Stimulated activated effector memory CD8-positive, alpha-beta T cell treated with anti-CD3 and anti-CD28 coated beads, Interleukin-12 subunit alpha, Interleukin-12 subunit beta, amount 100 ng/mL, for 72 hours (primary cell): ENCODE measurements around the gene DMD.

ENCODE experiments used
- ATAC-seq: fragments of 150-1000 bp; cut with Tn5 transposase; 2 replicates; pipeline ENCODE4 v1.10.0; 2021
- DNase-seq, 2 donors: peaks; one replicate each; pipeline ENCODE4 v3.0.0; 2021 to 2022; ENCODE audit warnings: low spot score in 2 of 2
- H3K27ac Mint-ChIP-seq: one replicate; pipeline ENCODE4 v1.8.0; 2022; ENCODE audit warnings: mild to moderate bottlenecking, mixed read lengths
- H3K36me3 Mint-ChIP-seq: one replicate; pipeline ENCODE4 v1.8.0; 2022; ENCODE audit warnings: mild to moderate bottlenecking, mixed read lengths
- H3K4me1 Mint-ChIP-seq: one replicate; pipeline ENCODE4 v1.8.0; 2022; ENCODE audit warnings: mixed read lengths
- H3K4me3 Mint-ChIP-seq: one replicate; pipeline ENCODE4 v1.8.0; 2022; ENCODE audit warnings: mild to moderate bottlenecking, mixed read lengths
- H3K9me3 Mint-ChIP-seq: one replicate; pipeline ENCODE4 v1.8.0; 2022; ENCODE audit warnings: mixed read lengths

DMD gene

DNA sequence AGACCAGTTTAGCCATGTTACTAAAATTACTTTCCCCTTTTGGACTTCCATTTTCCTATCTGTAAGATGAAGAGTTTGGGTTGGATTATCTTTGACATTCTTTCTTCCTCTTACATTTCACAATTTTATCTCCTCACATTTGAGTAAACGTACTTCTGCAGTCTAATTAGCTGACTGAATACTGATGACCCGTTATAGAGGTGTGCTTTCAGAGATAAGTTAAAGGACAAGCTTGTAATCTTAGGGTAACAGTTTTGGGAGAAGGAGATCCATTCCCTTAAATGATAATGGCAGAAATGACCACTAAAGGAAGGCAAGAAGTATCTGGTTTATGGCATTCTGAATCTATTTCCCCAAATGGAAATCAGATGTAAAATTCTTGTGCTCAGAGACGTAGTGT is 1916.9 kb downstream of the DMD start:
- H3K27ac Mint-ChIP-seq: no peak overlapping the region
- DNase-seq: no peak
- no peak overlapping the region for H3K4me3 Mint-ChIP-seq
- no peaks in the 10 kb centered on the region for H3K36me3 Mint-ChIP-seq
- H3K4me1 Mint-ChIP-seq: no peaks in the 10 kb centered on the region
- no peaks in the 10 kb centered on the region for H3K9me3 Mint-ChIP-seq
- no peak for ATAC-seq

DNA sequence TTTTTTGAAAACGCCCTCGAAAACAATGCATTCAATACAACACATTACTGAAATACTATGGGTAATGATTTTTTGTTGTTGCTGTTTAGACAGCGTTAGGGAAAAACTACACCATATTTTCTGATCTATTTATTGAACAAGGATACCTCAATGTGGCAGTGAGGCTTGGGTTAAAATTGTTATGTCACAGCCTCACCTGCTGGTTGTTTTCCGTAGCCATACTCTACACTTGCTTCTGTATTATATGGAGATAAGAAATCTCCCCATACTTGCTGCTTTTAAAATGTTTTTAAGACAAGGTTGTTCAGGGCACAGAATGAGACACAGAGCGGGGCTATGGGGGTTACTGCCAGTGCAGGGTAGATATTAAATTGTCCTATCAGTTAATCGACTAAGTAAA is 1917.9 kb downstream of the DMD start:
- no peaks in the 10 kb centered on the region for H3K9me3 Mint-ChIP-seq
- ATAC-seq (no peak), DNase-seq (no peak)

DNA sequence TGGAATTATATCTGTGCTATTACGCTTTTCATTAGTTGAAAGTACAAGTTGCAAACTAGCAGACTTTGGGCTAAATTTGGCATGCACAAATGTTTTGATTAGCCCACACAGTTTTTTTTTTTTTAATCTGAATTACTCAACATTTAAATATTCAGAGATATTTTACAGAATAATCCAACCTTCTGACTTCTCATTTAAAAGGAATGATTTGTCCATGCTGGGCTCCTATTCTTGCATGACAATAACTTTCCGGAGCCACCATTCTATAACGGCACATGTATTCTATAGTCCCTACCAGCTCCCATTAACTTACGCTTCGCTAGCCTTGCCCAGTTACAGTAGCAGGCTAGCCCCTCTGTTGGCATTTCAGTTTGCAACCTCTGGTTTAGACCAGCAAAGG is 1920.2 kb downstream of the DMD start:
- ATAC-seq (no peak), DNase-seq (no peak)
- no peaks in the 10 kb centered on the region for H3K36me3 Mint-ChIP-seq
- H3K27ac Mint-ChIP-seq: no peak overlapping the region
- H3K4me1 Mint-ChIP-seq: no peaks in the 10 kb centered on the region
- peaks cover 2% of the 10 kb centered on the region for H3K9me3 Mint-ChIP-seq
- no peak overlapping the region for H3K4me3 Mint-ChIP-seq

More for the DNA sequence above, 1917.9 kb downstream of the DMD start:
- Mint-ChIP-seq H3K4me1 (no peaks in the 10 kb centered on the region), H3K4me3 (no peak overlapping the region), H3K36me3 (no peaks in the 10 kb centered on the region), H3K27ac (no peak overlapping the region)

DNA sequence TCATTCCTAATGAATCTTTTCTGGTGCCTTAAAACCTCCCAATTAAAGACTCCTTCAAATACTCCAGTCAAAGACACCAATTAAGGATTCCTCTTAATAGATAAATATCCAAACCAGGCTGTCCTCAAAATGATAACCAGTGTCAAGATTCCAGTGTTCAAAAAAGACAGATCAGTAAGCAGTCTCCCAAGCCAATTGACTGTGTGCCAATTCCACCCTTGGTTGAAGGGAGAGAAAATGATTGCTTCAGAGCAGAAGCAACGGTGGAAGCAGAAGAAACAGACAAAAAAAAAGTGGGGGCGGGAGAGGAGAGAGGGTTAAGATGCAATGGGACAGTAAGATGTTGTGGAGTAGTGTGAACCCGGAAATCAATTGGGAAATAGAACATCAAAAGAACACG is 1923.5 kb downstream of the DMD start:
- DNase-seq: no peak
- no peaks in the 10 kb centered on the region for H3K4me1 Mint-ChIP-seq
- ATAC-seq: no peak
- no peak overlapping the region for H3K4me3 Mint-ChIP-seq
- H3K27ac Mint-ChIP-seq: no peak overlapping the region
- H3K9me3 Mint-ChIP-seq: peaks cover 2% of the 10 kb centered on the region
- H3K36me3 Mint-ChIP-seq: no peaks in the 10 kb centered on the region

DNA sequence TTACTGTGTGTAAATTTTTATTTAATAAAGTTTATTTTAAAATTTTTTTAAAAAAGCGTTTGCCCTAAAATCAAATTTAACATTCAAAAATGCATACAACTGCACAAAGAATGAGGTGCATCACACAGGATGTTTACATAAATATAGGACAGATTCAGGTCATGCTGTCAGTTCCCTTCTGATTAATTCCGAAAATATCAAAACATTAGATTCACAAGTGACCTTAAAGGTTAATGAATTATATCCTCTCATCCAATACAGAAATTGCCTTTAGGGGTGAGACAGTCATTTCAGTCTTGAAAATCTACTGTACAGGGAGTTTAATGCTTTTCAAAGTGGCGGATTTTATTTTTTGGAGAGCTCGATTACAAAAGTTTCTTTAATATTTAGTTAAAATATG is 1930.8 kb downstream of the DMD start:
- no peaks in the 10 kb centered on the region for H3K9me3 Mint-ChIP-seq
- no peak for ATAC-seq
- H3K27ac Mint-ChIP-seq: no peak overlapping the region
- H3K36me3 Mint-ChIP-seq: no peaks in the 10 kb centered on the region
- no peaks in the 10 kb centered on the region for H3K4me1 Mint-ChIP-seq
- H3K4me3 Mint-ChIP-seq: no peak overlapping the region
- DNase-seq: no peak

DNA sequence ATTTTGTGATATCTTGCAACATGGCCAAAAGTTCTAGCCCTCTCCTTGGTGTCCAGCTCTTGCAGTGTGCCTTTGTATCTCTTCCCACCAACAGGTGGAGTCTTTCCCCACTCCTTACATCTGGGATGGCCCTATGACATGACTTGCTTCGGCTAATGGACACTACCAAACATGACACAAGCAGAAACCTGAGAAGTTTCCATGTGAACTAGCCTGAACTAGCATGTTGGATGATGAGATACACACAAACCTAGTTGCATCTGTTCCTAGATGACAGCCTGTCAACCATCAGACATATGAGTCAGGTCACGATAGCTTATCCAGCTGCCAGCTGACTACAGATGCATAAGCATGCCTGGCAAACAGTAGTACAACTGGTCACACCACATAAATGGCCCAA is 1932.0 kb downstream of the DMD start:
- H3K4me1 Mint-ChIP-seq: no peaks in the 10 kb centered on the region
- DNase-seq (no peak), ATAC-seq (no peak)
- no peak overlapping the region for H3K4me3 Mint-ChIP-seq
- no peaks in the 10 kb centered on the region for H3K9me3 Mint-ChIP-seq
- H3K27ac Mint-ChIP-seq: no peak overlapping the region
- no peaks in the 10 kb centered on the region for H3K36me3 Mint-ChIP-seq

DNA sequence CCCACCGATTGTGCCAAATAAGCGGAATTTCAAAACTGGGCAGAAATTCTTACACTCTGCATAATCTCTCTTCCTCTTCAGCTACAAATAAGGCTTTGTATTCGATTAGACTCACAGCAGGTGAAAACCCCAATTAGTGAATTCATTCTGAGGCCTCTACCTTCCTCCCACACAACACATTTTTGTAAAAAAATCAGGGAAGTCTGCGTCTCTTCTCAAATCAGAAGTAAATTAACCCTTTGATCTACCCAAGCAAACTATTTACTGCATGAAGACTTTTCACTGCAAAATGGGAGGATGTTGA is 1938.9 kb downstream of the DMD start:
- H3K36me3 Mint-ChIP-seq: no peaks in the 10 kb centered on the region
- H3K27ac Mint-ChIP-seq: no peak overlapping the region
- no peaks in the 10 kb centered on the region for H3K4me1 Mint-ChIP-seq
- ATAC-seq (no peak), DNase-seq (no peak)
- peaks cover 3% of the 10 kb centered on the region for H3K9me3 Mint-ChIP-seq
- H3K4me3 Mint-ChIP-seq: no peak overlapping the region

DNA sequence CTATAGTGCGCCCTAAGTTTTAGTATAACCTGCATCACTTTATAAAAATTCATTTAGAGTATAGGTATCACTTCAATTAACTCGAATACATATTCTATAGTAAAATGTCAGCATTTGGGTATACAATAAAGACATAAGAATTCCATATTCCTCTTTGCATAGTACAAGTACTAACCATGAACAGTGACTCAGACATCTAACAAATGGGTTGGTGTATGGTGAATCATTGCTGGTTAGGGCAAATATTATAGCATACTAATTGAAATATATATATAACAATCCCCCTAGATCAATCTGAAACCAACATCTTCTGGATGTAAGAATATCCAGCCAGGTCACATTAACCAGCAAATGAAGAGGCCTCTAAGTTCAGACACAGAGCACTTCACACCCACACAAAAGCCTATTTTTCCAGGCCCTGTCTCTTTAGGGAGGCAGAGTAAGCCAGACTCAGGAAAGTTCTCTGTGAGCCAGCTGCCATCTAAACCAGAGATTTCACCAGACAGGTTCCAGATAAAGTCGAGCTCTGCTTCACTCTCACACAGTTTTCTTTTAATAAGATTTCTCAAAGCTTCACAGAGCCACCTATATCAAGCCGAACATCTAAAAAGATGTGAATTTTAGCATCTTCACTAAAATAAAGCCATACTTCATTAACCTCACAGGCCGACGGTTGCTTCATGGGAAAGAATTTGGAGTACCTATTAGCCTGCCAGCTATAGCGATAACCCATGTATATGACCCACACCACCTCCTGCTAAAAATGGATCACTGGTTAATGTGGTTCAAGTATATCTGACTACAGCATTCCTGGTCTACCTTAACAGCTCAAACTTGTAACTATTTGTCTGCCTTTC is 1939.5 kb downstream of the DMD start:
- Mint-ChIP-seq H3K4me3 (no peak overlapping the region), H3K9me3 (peaks cover 3% of the 10 kb centered on the region), H3K27ac (no peak overlapping the region), H3K4me1 (no peaks in the 10 kb centered on the region), H3K36me3 (no peaks in the 10 kb centered on the region)
- ATAC-seq (no peak), DNase-seq (no peak)

DNA sequence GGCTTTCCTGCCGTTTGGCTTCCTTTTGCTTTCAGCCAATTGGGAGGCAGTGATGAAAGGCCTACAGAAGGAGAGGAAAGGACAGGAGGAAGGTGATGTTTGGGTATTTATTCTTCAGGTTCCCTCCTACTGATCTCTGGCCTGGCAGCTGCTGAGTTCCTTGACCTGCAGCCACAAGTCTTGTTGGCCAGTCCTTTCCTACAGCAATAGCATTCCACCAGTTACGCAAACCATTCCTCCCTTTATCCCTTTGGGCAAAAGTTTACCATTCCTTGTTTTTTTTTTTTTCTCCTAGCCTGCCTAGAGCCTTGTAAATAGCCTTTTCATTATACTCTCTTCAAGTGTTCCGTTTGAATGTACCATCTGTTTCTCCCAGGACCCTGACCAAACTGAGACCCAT is 1941.4 kb downstream of the DMD start:
- no peak for DNase-seq
- peaks cover 3% of the 10 kb centered on the region for H3K9me3 Mint-ChIP-seq
- no peak overlapping the region for H3K27ac Mint-ChIP-seq
- no peak overlapping the region for H3K4me3 Mint-ChIP-seq
- ATAC-seq: no peak
- H3K4me1 Mint-ChIP-seq: no peaks in the 10 kb centered on the region
- H3K36me3 Mint-ChIP-seq: no peaks in the 10 kb centered on the region

DNA sequence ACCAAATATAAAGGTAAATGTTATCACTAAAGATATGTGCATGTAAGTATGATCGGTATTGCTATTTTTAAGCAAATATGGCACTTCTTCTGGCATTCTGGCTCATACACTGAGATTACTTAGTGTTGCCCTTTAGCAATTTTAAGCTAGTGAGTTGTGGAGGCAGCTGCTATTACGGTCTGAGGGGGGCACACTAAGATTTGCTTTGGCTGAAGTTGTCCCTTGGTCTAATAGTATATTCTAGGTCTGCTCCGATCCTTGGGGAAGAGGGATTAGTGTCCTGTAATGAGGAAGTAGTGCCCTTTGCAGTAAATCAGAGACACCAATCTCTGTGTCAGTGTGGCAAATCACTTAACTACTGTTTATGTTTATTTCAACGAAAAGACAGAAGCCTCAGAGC is 1943.0 kb downstream of the DMD start:
- DNase-seq (no peak), ATAC-seq (no peak)
- H3K9me3 Mint-ChIP-seq: peaks cover 3% of the 10 kb centered on the region
- H3K36me3 Mint-ChIP-seq: no peaks in the 10 kb centered on the region
- no peaks in the 10 kb centered on the region for H3K4me1 Mint-ChIP-seq
- no peak overlapping the region for H3K4me3 Mint-ChIP-seq
- H3K27ac Mint-ChIP-seq: no peak overlapping the region

DNA sequence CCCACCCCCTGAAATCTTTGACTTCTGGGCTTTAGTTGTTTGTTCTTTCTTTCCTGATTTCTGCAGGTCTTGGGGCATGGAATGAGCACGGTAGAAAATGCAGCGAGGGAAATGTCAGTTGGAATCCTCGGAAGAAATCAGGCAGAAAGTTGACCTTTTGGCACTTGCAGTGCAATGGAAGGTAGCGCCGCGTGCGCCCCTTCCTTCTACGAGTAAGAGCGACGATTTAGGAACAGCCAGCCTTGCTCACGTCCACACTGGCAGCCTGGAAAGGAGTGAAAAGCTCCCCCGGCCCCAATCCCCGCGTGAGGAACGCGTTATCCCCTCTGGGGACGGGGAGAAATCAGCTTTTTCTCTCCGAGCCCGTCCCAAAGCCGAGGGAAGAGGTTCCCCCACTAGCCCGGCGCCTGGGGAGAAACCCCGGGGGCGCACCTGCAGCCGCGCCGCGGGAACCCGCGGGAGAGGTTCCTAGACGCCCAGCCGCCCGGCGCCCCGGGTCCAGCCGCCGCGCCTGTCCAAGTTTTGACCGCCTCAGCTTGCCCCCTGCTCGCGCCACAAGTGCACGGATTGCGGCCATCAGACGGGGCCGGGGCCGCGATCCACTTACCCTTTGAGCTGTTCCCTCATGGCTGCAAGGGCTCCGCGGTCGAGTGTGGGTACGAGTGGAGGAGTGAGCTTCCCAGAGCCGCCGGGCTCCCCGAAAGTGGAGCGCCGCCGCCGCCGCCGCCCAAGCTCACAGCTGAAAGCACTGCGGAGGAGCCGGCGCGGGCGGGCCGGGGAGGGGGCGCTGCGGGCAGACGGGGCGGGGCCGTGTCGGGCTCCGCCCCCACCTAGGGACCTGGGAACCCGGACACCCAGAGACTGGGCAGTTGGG is 1944.9 kb downstream of the DMD start:
- Mint-ChIP-seq H3K4me1 (no peaks in the 10 kb centered on the region), H3K36me3 (no peaks in the 10 kb centered on the region), H3K27ac (no peak overlapping the region), H3K9me3 (peaks cover 3% of the 10 kb centered on the region), H3K4me3 (peak overlapping the region; percentile 18)
- ATAC-seq (no peak), DNase-seq (no peak)

DNA sequence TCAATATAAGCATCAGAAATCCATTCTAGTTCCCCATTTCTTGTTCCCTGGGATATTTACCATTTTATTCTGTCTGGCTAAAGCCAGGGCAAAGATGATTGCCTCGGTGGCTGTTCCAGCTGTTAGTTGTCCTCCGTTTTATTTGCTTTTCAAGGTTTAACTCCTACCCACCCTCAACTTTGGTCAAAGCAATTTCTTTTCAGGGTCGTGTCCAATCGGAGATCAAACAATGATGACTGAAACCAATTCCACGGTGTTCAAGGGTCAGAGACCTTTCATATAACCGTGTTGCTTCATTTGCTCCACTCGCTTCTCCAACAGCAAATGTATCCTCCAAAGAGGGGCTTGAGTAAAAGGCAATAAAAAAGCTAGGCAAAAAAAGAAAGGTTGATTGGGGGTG is 1946.0 kb downstream of the DMD start:
- DNase-seq (no peak), ATAC-seq (no peak)
- no peak overlapping the region for H3K4me3 Mint-ChIP-seq

DNA sequence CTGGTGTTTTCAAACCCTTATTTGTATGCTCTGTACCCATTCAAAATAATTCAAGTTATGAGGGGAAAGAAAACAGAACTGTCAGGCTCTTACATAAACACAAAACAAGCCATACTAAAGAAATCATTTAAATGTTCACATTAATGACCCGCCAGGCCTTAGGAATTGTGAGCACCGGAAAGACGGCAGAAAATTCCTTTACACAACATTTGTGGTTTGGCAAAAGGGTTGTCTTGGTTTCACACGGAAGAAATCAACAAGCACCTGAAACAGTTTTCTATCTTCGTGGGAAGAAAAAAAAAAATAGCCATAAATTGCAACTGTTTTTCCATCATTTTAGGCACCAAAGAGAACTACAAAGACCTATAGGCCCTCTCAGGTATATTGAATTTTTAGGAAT is 1951.0 kb downstream of the DMD start:
- H3K4me1 Mint-ChIP-seq: no peaks in the 10 kb centered on the region
- H3K9me3 Mint-ChIP-seq: no peaks in the 10 kb centered on the region
- no peak overlapping the region for H3K27ac Mint-ChIP-seq
- ATAC-seq: no peak
- H3K4me3 Mint-ChIP-seq: no peak overlapping the region
- DNase-seq: no peak
- no peaks in the 10 kb centered on the region for H3K36me3 Mint-ChIP-seq

More for the DNA sequence above, 1946.0 kb downstream of the DMD start:
- H3K36me3 Mint-ChIP-seq: no peaks in the 10 kb centered on the region
- H3K27ac Mint-ChIP-seq: no peak overlapping the region
- H3K9me3 Mint-ChIP-seq: no peaks in the 10 kb centered on the region
- H3K4me1 Mint-ChIP-seq: no peaks in the 10 kb centered on the region

DNA sequence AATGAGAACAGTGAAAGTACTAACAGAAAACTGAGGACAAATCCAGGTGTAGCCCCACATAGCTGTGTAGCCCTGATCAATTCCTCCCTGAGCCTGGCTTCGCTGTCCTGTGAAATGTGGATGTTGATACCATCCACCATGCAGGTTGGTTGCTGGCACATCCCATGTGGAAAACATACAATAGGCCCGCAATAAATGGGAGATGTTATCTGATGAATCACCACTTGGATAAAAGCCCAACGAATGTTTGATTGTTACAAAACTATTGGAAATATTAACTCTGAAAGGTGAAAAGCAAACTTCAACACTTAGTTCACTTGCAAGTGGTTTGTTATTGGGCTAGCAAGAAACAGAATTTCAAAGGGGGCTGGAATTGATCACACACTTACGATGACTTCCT is 1953.2 kb downstream of the DMD start:
- ATAC-seq: no peak
- Mint-ChIP-seq H3K4me3 (no peak overlapping the region), H3K4me1 (no peaks in the 10 kb centered on the region), H3K27ac (no peak overlapping the region), H3K36me3 (no peaks in the 10 kb centered on the region), H3K9me3 (no peaks in the 10 kb centered on the region)
- DNase-seq: no peak

DNA sequence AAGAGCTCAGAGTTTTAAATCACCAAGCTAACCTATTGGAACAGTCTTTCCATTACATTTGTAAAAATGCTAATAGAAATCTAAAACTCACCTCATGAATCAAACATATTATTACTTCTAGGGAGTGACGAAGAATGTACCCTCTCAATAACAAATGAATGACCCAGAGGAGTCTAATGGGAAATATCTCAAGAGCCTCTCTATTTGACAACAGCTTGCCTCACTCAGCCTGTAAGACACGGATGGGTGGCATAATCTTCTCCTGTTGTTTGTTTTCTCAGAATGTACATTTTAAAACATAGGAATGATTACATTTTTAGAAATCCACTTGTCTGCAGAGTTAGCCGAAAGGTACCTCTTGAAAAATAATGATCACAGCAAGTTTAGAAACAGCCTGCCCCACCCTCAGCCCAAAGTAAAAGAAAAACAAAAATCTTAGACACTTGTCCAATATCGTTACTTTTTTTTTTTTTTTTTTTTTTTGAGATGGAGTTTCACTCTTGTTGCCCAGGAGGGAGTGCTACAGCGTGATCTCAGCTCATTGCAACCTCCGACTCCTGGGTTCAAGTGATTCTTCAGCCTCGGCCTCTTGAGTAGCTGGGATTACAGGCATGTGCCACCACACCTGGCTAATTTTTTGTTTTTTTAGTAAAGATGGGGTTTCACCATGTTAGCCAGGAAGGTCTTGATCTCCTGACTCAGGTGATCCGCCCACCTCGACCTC is 1955.9 kb downstream of the DMD start:
- Mint-ChIP-seq H3K4me3 (no peak overlapping the region), H3K27ac (no peak overlapping the region), H3K4me1 (no peaks in the 10 kb centered on the region), H3K9me3 (no peaks in the 10 kb centered on the region), H3K36me3 (no peaks in the 10 kb centered on the region)
- DNase-seq: no peak
- ATAC-seq: no peak
